Loucy (cell line): ENCODE results near the gene THRAP3.

Experiments
- H2AFZ ChIP-seq: fragments of 200-600 bp; sonication (generic); 2 replicates; pipeline ENCODE4 v1.6.0; 2016; ENCODE audit warnings: antibody characterized with exemption, mild to moderate bottlenecking, low read length, moderate library complexity
- H3F3A ChIP-seq: fragments of 200-600 bp; 2 replicates; pipeline ENCODE4 v1.6.0; 2016; ENCODE audit warnings: antibody characterized with exemption, low read depth, mild to moderate bottlenecking
- H3K27me3 ChIP-seq: fragments of 200-600 bp; sonication (generic); 2 replicates; pipeline ENCODE4 v1.6.1; 2014; ENCODE audit warnings: low read length, mild to moderate bottlenecking; ENCODE audit not compliant: insufficient read depth, poor library complexity, severe bottlenecking
- H3K36me3 ChIP-seq: fragments of 200-600 bp; sonication (generic); 2 replicates; pipeline ENCODE4 v1.6.1; 2016; ENCODE audit warnings: low read length; ENCODE audit not compliant: insufficient read depth
- H3K4me1 ChIP-seq: fragments of 200-600 bp; sonication (generic); 2 replicates; pipeline ENCODE4 v1.5.1; 2014; ENCODE audit warnings: low read length, mild to moderate bottlenecking; ENCODE audit not compliant: insufficient read depth, poor library complexity, severe bottlenecking
- H3K4me2 ChIP-seq: fragments of 200-600 bp; sonication (generic); 2 replicates; pipeline ENCODE4 v1.6.0; 2014; ENCODE audit warnings: antibody characterized with exemption, low read length, low read depth, mild to moderate bottlenecking; ENCODE audit not compliant: poor library complexity, severe bottlenecking
- H3K4me3 ChIP-seq: fragments of 200-600 bp; sonication (generic); 2 replicates; pipeline ENCODE4 v1.5.1; 2014; ENCODE audit warnings: low read length, mild to moderate bottlenecking, mixed read lengths; ENCODE audit not compliant: poor library complexity, severe bottlenecking
- H3K79me2 ChIP-seq: fragments of 200-600 bp; sonication (generic); 2 replicates; pipeline ENCODE4 v1.6.1; 2014; ENCODE audit warnings: low read length; ENCODE audit not compliant: insufficient read depth
- H3K9ac ChIP-seq: fragments of 200-600 bp; sonication (generic); 2 replicates; pipeline ENCODE4 v1.6.0; 2014; ENCODE audit warnings: mild to moderate bottlenecking, low read depth, low read length, moderate library complexity; ENCODE audit not compliant: poor library complexity, severe bottlenecking
- H3K9me2 ChIP-seq: fragments of 200-600 bp; sonication (generic); replicated peaks from 2 replicates; pipeline ENCODE4 v1.6.1; 2016; ENCODE audit warnings: low read depth, low read length, mixed read lengths
- H3K9me3 ChIP-seq: fragments of 200-600 bp; sonication (generic); 2 replicates; pipeline ENCODE4 v1.6.1; 2014; ENCODE audit warnings: mild to moderate bottlenecking, antibody characterized with exemption, low read length, low read depth; ENCODE audit not compliant: insufficient read depth
- H4K20me1 ChIP-seq: fragments of 200-600 bp; sonication (generic); 2 replicates; pipeline ENCODE4 v1.6.0; 2014; ENCODE audit warnings: antibody characterized with exemption, low read length, mild to moderate bottlenecking; ENCODE audit not compliant: insufficient read depth, poor library complexity, severe bottlenecking
- EZH2phosphoT487 ChIP-seq: fragments of 200-600 bp; IDR thresholded peaks from 2 replicates; pipeline ENCODE4 v1.6.1; 2018; ENCODE audit warnings: antibody characterized with exemption, mild to moderate bottlenecking, moderate library complexity, borderline replicate concordance
- TF ChIP-seq, protein P1 (sequence below): fragments of 200-600 bp; sonication (generic); conservative IDR thresholded peaks from 2 replicates; pipeline ENCODE4 v1.5.1; 2014; ENCODE audit warnings: mild to moderate bottlenecking, antibody characterized with exemption, low read length

The THRAP3 gene

GRCh38 chr1:36199934-36200741 lies 24.1 kb upstream of the THRAP3 start:
- Histone ChIP-seq H3K4me1 (no peaks in the 10 kb centered on the region), H3F3A (no peaks in the 10 kb centered on the region), H3K4me2 (no peak overlapping the region), H4K20me1 (no peaks in the 10 kb centered on the region), H3K9me2 (no peaks in the 10 kb centered on the region), H3K36me3 (no peaks in the 10 kb centered on the region), H2AFZ (no peak overlapping the region), H3K9me3 (no peaks in the 10 kb centered on the region), H3K4me3 (no peak overlapping the region), H3K27me3 (no peaks in the 10 kb centered on the region), H3K79me2 (no peaks in the 10 kb centered on the region), H3K9ac (no peak overlapping the region)
- TF ChIP-seq, protein P1, sequence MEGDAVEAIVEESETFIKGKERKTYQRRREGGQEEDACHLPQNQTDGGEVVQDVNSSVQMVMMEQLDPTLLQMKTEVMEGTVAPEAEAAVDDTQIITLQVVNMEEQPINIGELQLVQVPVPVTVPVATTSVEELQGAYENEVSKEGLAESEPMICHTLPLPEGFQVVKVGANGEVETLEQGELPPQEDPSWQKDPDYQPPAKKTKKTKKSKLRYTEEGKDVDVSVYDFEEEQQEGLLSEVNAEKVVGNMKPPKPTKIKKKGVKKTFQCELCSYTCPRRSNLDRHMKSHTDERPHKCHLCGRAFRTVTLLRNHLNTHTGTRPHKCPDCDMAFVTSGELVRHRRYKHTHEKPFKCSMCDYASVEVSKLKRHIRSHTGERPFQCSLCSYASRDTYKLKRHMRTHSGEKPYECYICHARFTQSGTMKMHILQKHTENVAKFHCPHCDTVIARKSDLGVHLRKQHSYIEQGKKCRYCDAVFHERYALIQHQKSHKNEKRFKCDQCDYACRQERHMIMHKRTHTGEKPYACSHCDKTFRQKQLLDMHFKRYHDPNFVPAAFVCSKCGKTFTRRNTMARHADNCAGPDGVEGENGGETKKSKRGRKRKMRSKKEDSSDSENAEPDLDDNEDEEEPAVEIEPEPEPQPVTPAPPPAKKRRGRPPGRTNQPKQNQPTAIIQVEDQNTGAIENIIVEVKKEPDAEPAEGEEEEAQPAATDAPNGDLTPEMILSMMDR = no peak
- TF ChIP-seq EZH2phosphoT487 = no peak

DNA sequence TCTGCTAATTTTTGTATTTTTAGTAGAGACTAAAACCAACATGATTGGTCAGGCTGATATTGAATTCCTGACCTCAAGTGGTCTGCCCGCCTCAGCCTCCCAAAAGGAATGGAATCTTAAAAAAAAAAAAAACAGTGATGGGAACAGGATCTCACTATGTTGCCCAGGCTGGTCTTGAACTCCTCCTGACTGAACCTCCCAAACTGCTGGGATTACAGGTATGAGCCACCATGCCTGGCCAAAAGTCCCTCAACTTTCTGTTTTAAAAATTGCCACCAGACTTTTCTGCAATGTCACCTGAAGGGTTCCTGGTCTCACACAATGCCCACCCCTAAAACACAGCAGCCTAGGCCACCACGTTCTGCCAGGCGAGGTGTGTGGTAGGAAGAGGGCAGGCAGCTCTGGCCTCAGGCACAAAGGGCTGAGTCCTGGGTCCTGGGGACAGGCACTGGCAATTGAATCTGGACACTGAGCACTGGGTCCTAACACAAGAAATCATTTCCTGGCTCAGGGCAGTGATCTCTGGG lies 21.2 kb upstream of the THRAP3 start:
- Histone ChIP-seq H3K4me3 (no peak overlapping the region), H3K9ac (no peak overlapping the region), H3K36me3 (no peaks in the 10 kb centered on the region), H2AFZ (no peak overlapping the region; the same call in 1 of the 2 replicates), H3K27me3 (no peaks in the 10 kb centered on the region), H3K4me1 (no peaks in the 10 kb centered on the region), H3K4me2 (no peak overlapping the region), H3K9me2 (no peaks in the 10 kb centered on the region), H4K20me1 (no peaks in the 10 kb centered on the region), H3K9me3 (no peaks in the 10 kb centered on the region), H3K79me2 (no peaks in the 10 kb centered on the region), H3F3A (no peaks in the 10 kb centered on the region)
- no peak for TF ChIP-seq EZH2phosphoT487
- TF ChIP-seq, protein P1 = no peak

GRCh38 chr1:36203554-36204346 lies 20.5 kb upstream of the THRAP3 start:
- Histone ChIP-seq H2AFZ (no peak overlapping the region; the same call in 1 of the 2 replicates), H3K36me3 (no peaks in the 10 kb centered on the region), H3K4me3 (no peak overlapping the region), H3F3A (no peaks in the 10 kb centered on the region), H3K9me3 (no peaks in the 10 kb centered on the region), H3K4me1 (no peaks in the 10 kb centered on the region), H3K9me2 (no peaks in the 10 kb centered on the region), H3K9ac (no peak overlapping the region), H3K4me2 (no peak overlapping the region), H4K20me1 (no peaks in the 10 kb centered on the region), H3K79me2 (no peaks in the 10 kb centered on the region), H3K27me3 (no peaks in the 10 kb centered on the region)
- TF ChIP-seq, protein P1 = no peak
- TF ChIP-seq EZH2phosphoT487 = no peak
